Upper lobe of left lung (tissue), 4 donors: ENCODE measurements around the gene PKMYT1.

Experiments used
- POLR2A ChIP-seq, 4 donors: fragments of 450-650 bp; IDR thresholded peaks; one replicate each; pipeline ENCODE4 v1.5.1; 2016 to 2017; ENCODE audit warnings: antibody characterized with exemption in 4 of 4, mild to moderate bottlenecking in 2 of 4
- POLR2AphosphoS5 ChIP-seq, 2 donors: sonication (generic); formaldehyde crosslinking; IDR thresholded peaks; one replicate each; pipeline ENCODE4 v1.5.1; 2017; ENCODE audit warnings: antibody characterized with exemption in 2 of 2
- TF ChIP-seq, protein P1 (sequence below), 6 experiments: fragments of 450-650 bp in 4 of 6; fragments of 200-600 bp in 2 of 6; sonication (generic) in 2 of 6; IDR thresholded peaks; one replicate each; pipeline ENCODE4 v1.5.1; 2016 to 2019; ENCODE audit warnings: antibody characterized with exemption in 6 of 6

DNA sequence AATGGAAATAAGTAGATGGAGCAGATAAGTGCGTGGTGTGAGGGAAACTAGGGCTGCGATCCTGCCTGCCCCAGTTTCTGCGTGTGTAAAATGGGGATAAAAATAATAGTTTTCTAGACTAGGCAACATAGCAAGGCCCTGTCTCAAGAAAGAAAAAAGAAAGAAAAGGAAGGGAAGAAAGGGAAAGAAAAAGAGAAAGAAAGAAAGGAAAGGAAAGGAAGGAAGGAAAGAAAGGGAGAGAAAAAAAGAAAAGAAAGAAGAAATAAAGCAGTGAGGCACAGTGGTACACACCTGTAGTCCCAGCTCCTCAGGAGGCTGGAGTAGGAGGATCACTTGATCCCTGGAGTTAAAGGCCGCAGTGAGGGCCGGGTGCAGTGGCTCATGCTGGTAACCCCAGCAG, 2.2 kb upstream of the PKMYT1 start:
- TF ChIP-seq POLR2A (IDR thresholded peaks at IDR 0.05), result no peak
- TF ChIP-seq, protein P1, sequence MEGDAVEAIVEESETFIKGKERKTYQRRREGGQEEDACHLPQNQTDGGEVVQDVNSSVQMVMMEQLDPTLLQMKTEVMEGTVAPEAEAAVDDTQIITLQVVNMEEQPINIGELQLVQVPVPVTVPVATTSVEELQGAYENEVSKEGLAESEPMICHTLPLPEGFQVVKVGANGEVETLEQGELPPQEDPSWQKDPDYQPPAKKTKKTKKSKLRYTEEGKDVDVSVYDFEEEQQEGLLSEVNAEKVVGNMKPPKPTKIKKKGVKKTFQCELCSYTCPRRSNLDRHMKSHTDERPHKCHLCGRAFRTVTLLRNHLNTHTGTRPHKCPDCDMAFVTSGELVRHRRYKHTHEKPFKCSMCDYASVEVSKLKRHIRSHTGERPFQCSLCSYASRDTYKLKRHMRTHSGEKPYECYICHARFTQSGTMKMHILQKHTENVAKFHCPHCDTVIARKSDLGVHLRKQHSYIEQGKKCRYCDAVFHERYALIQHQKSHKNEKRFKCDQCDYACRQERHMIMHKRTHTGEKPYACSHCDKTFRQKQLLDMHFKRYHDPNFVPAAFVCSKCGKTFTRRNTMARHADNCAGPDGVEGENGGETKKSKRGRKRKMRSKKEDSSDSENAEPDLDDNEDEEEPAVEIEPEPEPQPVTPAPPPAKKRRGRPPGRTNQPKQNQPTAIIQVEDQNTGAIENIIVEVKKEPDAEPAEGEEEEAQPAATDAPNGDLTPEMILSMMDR (IDR thresholded peaks at IDR 0.05), result no peak
- no peak for TF ChIP-seq POLR2AphosphoS5 (IDR thresholded peaks at IDR 0.05)
